Activated CD4-positive, alpha-beta T cell treated with anti-CD3 and anti-CD28 coated beads, Interleukin-2, amount 10 ng/mL, durations not matched to agents 24 days and 14 days (primary cell): ENCODE measurements around the gene NXPH3. TPM values are rescaled to one million over a fixed set of nuclear protein-coding genes. Genes with fewer than 3 reads are reported as not detected.

ENCODE experiments used
- DNase-seq: peaks from one replicate; pipeline ENCODE4 v3.0.0; 2022
- H3K27ac Mint-ChIP-seq: one replicate; pipeline ENCODE4 v1.8.0; 2022; ENCODE audit warnings: mild to moderate bottlenecking, mixed read lengths
- H3K27me3 Mint-ChIP-seq: one replicate; pipeline ENCODE4 v1.8.0; 2022; ENCODE audit warnings: mixed read lengths
- H3K36me3 Mint-ChIP-seq: one replicate; pipeline ENCODE4 v1.8.0; 2022; ENCODE audit warnings: low read depth, mild to moderate bottlenecking, mixed read lengths
- H3K4me1 Mint-ChIP-seq: one replicate; pipeline ENCODE4 v1.8.0; 2021; ENCODE audit warnings: mixed read lengths
- H3K4me3 Mint-ChIP-seq: one replicate; pipeline ENCODE4 v1.8.0; 2022; ENCODE audit warnings: mild to moderate bottlenecking, moderate library complexity, mixed read lengths
- H3K9me3 Mint-ChIP-seq: one replicate; pipeline ENCODE4 v1.8.0; 2021; ENCODE audit warnings: mixed read lengths
- intact Hi-C: fragments of 100-400 bp; cut with micrococcal nuclease; formaldehyde crosslinking; loops from one replicate; pipeline ENCODE4 v1.15.1; 2023
- total RNA-seq: library from RNA; stranded (reverse); gene quantifications from 2 replicates; pipeline ENCODE4 v1.2.3, GENCODE V29; 2022

Gene NXPH3
- total RNA-seq, 1 donor from 2014 or later: not detected

DNA sequence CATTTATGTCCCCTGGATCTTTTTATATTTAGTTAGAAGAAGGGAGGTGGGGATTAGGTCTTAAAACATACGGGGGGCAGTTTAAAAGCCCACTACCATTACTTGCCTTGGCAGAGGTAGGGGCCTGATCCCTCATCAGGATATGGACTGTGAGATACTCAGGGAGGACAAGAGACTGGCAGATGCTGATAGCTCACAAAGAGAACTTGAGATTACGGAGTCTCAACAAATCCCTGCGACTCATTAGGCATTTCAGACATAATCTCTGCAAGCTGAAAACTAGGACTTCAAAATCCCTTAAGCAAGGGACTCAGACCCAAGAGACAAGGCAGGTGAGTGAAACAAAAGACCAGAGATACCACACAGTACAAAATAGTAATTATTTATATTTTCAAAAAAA is 23.2 kb downstream of the NXPH3 start:
- DNase-seq: no peak
- Mint-ChIP-seq H3K4me3 (no peak overlapping the region), H3K9me3 (no peaks in the 10 kb centered on the region), H3K27ac (no peak overlapping the region), H3K36me3 (peaks cover 39% of the 10 kb centered on the region), H3K4me1 (peaks cover 2% of the 10 kb centered on the region), H3K27me3 (no peaks in the 10 kb centered on the region)
- intact Hi-C loops: no loop called here

DNA sequence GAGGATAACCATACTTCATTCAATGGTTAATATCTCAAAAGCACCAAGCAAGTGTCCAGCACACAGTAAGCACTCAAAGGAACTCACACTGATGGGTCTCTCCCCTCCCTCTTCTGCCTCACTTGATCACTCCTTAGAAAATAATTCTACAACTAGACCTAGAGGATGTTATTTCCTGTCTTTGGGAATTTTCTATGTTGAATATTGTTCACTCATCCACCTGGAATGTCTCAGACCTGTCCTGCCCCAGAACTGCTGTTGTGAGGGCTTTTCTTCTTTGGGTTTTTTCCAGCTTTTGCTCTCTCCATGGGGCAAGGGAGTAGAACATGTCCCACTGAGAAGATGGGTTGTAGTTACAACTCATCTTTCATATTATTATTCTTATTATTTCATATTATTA is 25.3 kb downstream of the NXPH3 start:
- Mint-ChIP-seq H3K4me1 (peaks cover 2% of the 10 kb centered on the region), H3K27ac (no peak overlapping the region), H3K27me3 (no peaks in the 10 kb centered on the region), H3K4me3 (no peak overlapping the region), H3K9me3 (no peaks in the 10 kb centered on the region), H3K36me3 (peaks cover 46% of the 10 kb centered on the region)
- intact Hi-C loops: loop anchor here (5.0 kb wide), 1 partner anchor 46 kb away; no protein-coding TSS in a partner anchor
- DNase-seq: no peak

DNA sequence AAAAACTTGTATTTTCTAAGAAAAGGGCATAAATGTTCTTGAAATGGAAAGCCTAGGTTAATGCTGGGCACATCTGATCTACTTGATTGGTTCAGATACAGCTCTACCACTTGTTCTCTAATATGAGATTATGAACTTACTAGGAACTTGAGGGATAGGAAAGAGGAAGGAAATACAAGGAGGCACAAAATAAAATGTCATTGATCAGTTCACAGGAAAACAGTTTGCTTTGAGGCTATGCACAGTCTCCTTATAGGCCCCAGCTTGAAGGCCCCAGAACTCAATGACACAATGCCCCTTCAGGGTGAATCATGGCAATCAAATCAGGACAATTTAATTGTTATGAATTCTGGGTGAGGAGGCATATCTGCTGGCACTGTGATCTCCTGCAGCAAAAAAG is 27.1 kb downstream of the NXPH3 start:
- intact Hi-C loops: loop anchor here (5.0 kb wide), 1 partner anchor 45 kb away; no protein-coding TSS in a partner anchor
- Mint-ChIP-seq H3K27ac (no peak overlapping the region), H3K4me1 (peaks cover 2% of the 10 kb centered on the region), H3K4me3 (no peak overlapping the region), H3K36me3 (peaks cover 47% of the 10 kb centered on the region), H3K9me3 (no peaks in the 10 kb centered on the region), H3K27me3 (no peaks in the 10 kb centered on the region)
- DNase-seq: no peak

DNA sequence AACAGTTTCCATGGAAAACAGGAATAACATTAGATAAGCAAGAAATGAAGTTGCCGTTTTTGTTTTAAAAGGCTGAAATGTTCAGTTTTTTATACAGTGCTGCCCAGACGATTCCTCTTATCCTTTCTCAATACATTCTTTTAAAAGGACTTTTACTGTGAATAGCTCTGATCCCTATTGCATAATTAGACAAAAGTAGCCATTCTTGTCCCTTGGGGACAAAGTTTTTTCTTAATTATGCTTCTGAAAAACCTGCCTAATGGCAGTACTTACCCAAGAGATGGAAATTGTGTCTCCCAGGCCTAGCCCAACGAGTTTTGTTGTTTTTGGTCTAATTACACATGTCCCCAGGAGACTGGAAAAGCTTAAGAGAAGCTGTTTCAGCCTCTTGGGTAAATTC is 27.6 kb downstream of the NXPH3 start:
- peaks cover 2% of the 10 kb centered on the region for H3K4me1 Mint-ChIP-seq
- H3K27ac Mint-ChIP-seq: no peak overlapping the region
- intact Hi-C loops: loop anchor here (5.0 kb wide), 1 partner anchor 44 kb away; no protein-coding TSS in a partner anchor
- H3K9me3 Mint-ChIP-seq: no peaks in the 10 kb centered on the region
- no peaks in the 10 kb centered on the region for H3K27me3 Mint-ChIP-seq
- no peak for DNase-seq
- no peak overlapping the region for H3K4me3 Mint-ChIP-seq
- peaks cover 45% of the 10 kb centered on the region for H3K36me3 Mint-ChIP-seq

DNA sequence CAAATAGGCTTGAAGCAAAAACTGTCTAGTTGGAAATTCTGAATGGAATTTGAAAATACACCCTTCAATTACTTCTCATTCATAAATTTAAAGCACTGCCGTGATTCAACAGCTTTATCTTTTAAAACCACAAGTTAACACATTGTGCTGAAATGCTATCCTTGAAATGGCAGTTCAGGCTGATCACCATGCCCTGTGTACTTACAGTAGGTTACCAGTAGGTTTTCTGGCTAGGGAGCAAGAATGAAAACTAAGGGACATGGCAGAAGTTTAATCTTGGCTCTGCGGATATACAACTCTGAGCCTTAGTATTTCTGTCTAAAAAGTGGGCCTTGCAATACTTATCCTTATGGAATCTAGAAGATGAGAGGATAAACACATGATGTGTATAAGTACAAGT is 28.0 kb downstream of the NXPH3 start:
- H3K4me3 Mint-ChIP-seq: no peak overlapping the region
- peaks cover 45% of the 10 kb centered on the region for H3K36me3 Mint-ChIP-seq
- H3K9me3 Mint-ChIP-seq: no peaks in the 10 kb centered on the region
- peaks cover 2% of the 10 kb centered on the region for H3K4me1 Mint-ChIP-seq
- intact Hi-C loops: loop anchor here (5.0 kb wide), 1 partner anchor 44 kb away; no protein-coding TSS in a partner anchor
- H3K27ac Mint-ChIP-seq: no peak overlapping the region
- no peak for DNase-seq
- no peaks in the 10 kb centered on the region for H3K27me3 Mint-ChIP-seq

DNA sequence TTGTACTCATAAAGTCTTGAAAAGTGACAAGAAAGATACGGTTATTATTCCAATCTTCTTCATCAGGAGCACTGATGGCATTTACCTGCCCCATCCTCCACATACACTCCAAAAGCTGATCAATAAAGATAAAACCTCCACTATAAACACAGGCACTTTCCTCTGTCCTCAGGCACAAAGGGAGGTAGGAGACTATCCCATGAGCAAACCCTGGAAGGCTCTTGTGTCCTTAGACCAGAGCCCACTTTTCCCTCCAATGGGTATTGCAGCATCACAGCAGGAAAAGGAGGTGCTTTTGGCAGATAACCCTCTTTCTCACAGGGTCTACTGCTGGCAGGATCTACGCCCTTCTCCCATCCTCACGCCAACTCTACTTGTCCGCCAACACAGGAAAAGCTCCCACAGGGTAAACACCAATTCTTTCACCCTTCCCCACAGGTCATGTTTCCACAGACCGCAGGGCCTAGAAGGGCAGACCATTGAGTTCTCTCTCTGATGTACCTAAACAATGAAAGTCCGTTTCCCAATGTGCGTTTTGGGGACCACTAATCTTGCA is 28.7 kb downstream of the NXPH3 start:
- H3K36me3 Mint-ChIP-seq: peaks cover 48% of the 10 kb centered on the region
- intact Hi-C loops: loop anchor here (5.0 kb wide), 1 partner anchor 43 kb away; no protein-coding TSS in a partner anchor
- no peak overlapping the region for H3K4me3 Mint-ChIP-seq
- DNase-seq: no peak
- H3K27ac Mint-ChIP-seq: no peak overlapping the region
- H3K4me1 Mint-ChIP-seq: peaks cover 3% of the 10 kb centered on the region
- no peaks in the 10 kb centered on the region for H3K27me3 Mint-ChIP-seq
- no peaks in the 10 kb centered on the region for H3K9me3 Mint-ChIP-seq

DNA sequence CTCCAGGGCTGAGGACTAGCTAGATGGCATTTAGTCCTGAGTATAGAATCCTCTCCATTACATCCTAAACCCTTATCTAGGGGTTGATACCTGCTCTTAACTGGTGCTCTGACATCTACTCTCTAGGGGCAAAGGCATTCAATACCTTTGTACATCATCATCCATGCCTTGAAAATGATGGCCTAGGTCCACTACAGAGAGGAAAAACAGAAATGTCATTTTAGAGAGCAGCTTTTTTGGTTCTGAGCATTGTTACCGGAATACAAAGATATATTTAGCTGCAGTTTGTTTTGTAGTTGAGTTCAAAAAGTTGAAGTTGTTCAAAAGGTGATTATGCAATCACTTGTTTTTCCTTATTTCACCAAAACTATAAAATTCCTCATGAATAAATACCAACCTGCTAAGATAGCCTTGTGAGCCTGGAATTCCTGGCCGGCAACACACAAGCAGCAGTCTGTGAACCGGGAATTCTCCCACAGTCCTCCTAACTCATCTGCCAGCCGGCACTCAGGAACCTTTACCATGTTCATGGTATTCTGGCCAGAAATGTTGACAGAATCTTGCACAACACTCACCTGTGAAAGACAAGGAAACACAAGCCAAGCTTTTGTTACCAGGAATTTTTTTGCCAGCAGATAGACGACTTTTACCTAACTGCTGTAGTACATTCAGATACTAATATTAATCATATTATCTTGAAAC is 35.4 kb downstream of the NXPH3 start:
- Mint-ChIP-seq H3K4me3 (no peak overlapping the region), H3K36me3 (peaks cover 37% of the 10 kb centered on the region), H3K9me3 (no peaks in the 10 kb centered on the region), H3K4me1 (peaks cover 4% of the 10 kb centered on the region), H3K27ac (no peak overlapping the region), H3K27me3 (no peaks in the 10 kb centered on the region)
- intact Hi-C loops: no loop called here
- no peak for DNase-seq

DNA sequence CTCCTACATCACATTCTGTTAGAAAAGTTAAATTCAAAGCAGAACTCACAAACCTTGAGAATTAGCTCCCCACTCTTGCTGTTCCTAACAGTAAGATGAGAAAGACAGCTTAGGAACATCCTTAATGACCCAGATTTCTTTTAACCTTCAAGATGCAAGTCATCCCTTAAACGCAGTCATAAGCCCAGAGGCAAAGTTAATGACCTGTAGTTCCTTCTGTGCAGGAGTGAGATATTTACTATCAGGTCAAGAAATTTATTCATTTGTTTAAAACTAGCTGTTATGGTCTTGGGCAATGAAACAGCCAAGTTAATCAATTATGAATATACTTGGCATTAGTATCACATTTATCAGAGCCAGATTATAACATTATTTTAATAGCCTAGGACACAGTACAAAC is 37.1 kb downstream of the NXPH3 start:
- DNase-seq: no peak
- Mint-ChIP-seq H3K4me3 (no peak overlapping the region), H3K27ac (no peak overlapping the region), H3K27me3 (no peaks in the 10 kb centered on the region), H3K36me3 (peaks cover 38% of the 10 kb centered on the region), H3K9me3 (no peaks in the 10 kb centered on the region), H3K4me1 (peaks cover 4% of the 10 kb centered on the region)
- intact Hi-C loops: no loop called here

DNA sequence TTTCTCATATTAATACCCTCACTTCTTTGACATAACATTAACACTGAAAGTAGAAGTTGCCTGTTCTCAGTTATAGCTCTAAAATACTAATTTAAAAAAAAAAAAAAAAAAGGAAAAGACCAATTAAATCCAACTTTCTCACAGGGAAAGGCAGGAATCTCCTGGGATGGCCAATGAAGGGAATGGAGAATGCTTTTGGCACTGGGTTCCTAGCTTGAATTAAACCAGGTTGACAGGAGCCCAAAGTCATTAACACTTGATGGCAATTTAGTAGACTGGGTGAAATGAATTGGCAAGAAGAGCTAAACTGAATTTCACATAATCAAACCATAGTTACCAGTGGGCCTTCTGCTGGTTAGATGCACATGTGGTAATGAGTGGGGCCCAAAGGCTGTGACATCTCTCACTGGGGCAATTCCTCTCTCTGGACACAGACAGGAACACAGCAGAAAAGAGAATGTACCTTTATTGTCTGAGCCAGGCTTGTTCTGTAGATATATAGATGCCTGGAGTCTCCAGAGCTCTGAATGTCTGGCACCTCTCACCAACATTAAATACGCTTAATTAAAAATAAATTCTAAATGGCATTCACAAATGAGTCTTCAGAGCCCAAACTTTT is 37.6 kb downstream of the NXPH3 start:
- no peaks in the 10 kb centered on the region for H3K9me3 Mint-ChIP-seq
- DNase-seq: no peak
- no peaks in the 10 kb centered on the region for H3K27me3 Mint-ChIP-seq
- intact Hi-C loops: no loop called here
- no peak overlapping the region for H3K27ac Mint-ChIP-seq
- H3K4me1 Mint-ChIP-seq: peaks cover 5% of the 10 kb centered on the region
- H3K4me3 Mint-ChIP-seq: no peak overlapping the region
- H3K36me3 Mint-ChIP-seq: peaks cover 40% of the 10 kb centered on the region

DNA sequence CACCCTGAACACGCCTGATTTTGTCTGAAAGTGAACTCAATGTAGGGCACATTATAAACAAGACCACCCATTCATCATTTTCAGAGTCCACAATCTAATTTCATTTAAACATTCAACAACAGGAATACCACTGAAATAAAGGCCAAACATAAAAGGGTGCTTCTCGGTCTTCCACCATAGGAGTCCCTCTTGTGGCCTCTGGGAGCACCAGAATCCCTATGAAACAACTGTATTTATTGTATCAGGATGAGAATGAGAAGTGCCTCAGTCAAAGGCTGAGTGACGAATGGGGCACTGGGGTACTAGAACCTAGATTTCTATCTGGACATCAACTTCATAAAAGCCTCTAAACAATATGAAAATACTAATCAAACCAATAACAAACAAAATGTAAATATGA is 40.4 kb downstream of the NXPH3 start:
- no peak overlapping the region for H3K4me3 Mint-ChIP-seq
- DNase-seq: no peak
- intact Hi-C loops: no loop called here
- H3K9me3 Mint-ChIP-seq: no peaks in the 10 kb centered on the region
- no peaks in the 10 kb centered on the region for H3K27me3 Mint-ChIP-seq
- H3K36me3 Mint-ChIP-seq: peaks cover 38% of the 10 kb centered on the region
- no peak overlapping the region for H3K27ac Mint-ChIP-seq
- H3K4me1 Mint-ChIP-seq: peaks cover 12% of the 10 kb centered on the region

DNA sequence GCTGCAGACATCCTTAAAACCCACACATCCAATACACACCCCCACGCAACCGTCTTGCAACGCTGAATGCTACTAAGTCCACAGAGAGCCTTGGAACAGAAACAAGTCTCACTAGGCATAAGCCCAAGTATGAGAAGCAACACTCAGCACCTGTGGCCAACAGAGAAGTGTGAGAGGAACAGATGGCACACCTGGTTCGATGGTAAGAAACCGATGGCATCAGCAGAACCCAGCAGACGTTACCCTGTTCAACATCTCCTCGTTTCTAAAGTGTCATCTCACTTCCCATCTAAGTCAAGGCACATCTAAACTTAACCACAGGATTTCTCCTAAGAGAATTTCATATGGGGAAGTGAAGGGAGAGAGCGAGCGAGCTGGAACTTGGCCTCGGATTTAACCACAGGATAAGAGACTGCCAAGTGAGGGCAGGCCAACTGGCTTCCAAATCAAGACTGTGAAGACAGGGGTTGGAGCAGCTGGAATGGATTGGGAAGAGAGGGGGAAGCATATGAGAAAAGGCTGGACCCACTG is 41.0 kb downstream of the NXPH3 start:
- H3K9me3 Mint-ChIP-seq: no peaks in the 10 kb centered on the region

DNA sequence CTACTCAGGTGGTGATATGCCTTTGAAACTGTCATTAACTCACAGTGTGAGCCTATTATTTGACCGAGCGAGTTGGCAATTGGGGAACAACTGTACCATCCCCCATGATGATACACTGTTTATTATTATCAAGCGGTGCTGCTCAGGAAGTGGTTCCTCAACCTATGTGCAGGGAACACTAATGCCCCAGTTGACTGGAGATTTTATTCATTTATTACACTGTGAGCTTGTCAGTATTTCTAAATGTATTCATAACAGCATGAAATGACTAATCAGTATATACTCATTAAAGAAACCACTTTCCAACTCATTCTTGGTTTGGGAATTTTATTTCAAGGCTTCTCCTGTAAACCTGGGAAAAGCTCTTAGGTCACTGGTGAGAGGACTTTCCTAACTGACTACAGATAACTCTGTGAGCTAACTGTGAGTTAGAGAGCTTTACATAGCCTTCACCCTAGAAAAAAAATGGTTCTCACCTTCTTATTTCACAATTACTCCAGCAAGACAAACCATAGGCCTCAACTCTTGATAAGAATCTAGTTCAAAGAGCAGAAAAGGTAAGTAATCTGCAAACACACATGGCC is 42.4 kb downstream of the NXPH3 start:
- H3K27me3 Mint-ChIP-seq: no peaks in the 10 kb centered on the region
- H3K36me3 Mint-ChIP-seq: peaks cover 48% of the 10 kb centered on the region
- peaks cover 19% of the 10 kb centered on the region for H3K4me1 Mint-ChIP-seq
- peak overlapping the region; percentile 58 for H3K27ac Mint-ChIP-seq
- H3K9me3 Mint-ChIP-seq: no peaks in the 10 kb centered on the region
- intact Hi-C loops: no loop called here
- H3K4me3 Mint-ChIP-seq: no peak overlapping the region
- DNase-seq: no peak

More for the DNA sequence above, 41.0 kb downstream of the NXPH3 start:
- intact Hi-C loops: no loop called here
- no peak overlapping the region for H3K4me3 Mint-ChIP-seq
- peaks cover 12% of the 10 kb centered on the region for H3K4me1 Mint-ChIP-seq
- H3K27me3 Mint-ChIP-seq: no peaks in the 10 kb centered on the region
- DNase-seq: no peak
- H3K36me3 Mint-ChIP-seq: peaks cover 41% of the 10 kb centered on the region
- H3K27ac Mint-ChIP-seq: no peak overlapping the region

DNA sequence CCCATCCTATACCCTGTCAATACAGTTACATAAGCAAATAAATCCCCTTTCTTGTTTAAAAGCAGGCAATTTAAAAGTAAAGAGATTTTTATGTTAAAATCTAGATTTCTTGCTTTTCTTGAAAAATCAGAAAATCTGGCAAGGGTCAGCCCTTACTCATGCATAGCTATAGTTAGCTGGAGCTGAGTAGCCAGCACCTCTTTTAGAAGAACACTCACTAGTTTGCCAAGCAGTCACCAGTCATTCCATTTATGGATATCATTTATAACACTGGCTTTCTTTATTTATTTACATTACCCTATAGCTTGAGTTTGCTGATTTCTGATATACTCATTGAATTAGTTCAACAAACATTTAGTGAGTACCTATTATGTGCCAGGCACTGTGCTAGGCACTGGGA is 45.7 kb downstream of the NXPH3 start:
- intact Hi-C loops: no loop called here
- Mint-ChIP-seq H3K27me3 (no peaks in the 10 kb centered on the region), H3K9me3 (no peaks in the 10 kb centered on the region), H3K4me3 (no peak overlapping the region), H3K27ac (no peak overlapping the region), H3K36me3 (peaks cover 37% of the 10 kb centered on the region), H3K4me1 (peaks cover 17% of the 10 kb centered on the region)
- no peak for DNase-seq
